Measurements from ENCODE around the gene DCLK1. TPM values are rescaled to one million over a fixed set of nuclear protein-coding genes. Genes with fewer than 3 reads are reported as not detected.

DCLK1 gene
- total RNA-seq, 1 donor from 2014 or later: 22.6 TPM

DNA sequence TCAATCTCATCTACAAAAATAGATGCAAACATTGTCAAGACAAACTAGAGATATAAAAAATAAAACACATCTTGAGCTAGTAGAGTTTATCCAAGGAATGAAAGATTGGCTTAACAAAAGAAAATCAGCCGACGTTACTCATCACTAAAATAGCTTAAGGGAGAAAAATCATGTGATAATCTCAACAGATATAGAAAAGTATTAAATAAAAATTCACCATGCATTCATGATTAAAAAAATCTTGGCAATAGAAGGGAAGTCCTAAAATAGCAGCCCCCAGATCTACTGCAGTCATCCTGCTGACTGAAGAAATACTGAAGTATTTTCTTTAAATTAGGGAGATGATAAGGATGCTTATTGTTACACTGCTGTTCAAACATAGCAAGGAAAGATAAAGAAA is 12.6 kb upstream of the DCLK1 start:
- intact Hi-C loops (cut with DNase I): no loop called here
- H3K27me3 ChIP-seq: no peaks in the 10 kb centered on the region
- H3K4me3 ChIP-seq: no peak overlapping the region
- peaks cover 0 to 5% of the 10 kb centered on the region in 2 donors for H3K9me3 ChIP-seq
- H3K27ac ChIP-seq: no peak overlapping the region
- no peak for DNase-seq (ENCODE audit: low spot score in 2 of 2)
- TF ChIP-seq, protein P1, sequence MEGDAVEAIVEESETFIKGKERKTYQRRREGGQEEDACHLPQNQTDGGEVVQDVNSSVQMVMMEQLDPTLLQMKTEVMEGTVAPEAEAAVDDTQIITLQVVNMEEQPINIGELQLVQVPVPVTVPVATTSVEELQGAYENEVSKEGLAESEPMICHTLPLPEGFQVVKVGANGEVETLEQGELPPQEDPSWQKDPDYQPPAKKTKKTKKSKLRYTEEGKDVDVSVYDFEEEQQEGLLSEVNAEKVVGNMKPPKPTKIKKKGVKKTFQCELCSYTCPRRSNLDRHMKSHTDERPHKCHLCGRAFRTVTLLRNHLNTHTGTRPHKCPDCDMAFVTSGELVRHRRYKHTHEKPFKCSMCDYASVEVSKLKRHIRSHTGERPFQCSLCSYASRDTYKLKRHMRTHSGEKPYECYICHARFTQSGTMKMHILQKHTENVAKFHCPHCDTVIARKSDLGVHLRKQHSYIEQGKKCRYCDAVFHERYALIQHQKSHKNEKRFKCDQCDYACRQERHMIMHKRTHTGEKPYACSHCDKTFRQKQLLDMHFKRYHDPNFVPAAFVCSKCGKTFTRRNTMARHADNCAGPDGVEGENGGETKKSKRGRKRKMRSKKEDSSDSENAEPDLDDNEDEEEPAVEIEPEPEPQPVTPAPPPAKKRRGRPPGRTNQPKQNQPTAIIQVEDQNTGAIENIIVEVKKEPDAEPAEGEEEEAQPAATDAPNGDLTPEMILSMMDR (IDR thresholded peaks at IDR 0.05): no peak
- no peaks in the 10 kb centered on the region for H3K4me1 ChIP-seq
- H3K36me3 ChIP-seq: no peaks in the 10 kb centered on the region

DNA sequence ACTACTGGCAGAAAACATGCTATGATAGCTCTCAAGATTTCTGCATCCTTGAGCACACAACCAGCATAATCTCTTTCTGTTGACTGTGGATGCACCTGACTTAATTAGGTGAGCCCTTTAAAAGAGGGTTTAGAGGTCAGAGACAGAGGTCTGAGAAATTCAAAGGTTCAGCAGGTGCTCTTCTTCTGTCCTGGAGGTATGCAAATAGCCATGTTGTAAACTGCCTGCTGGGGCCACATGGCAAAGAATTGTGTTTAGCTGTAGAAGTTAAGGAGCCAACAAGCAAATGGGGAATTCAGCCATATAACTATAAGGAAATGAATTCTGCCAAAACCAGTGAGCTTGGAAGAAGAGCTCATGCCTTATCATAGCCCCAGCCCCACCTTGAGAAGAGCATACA is 11.6 kb upstream of the DCLK1 start:
- intact Hi-C loops (cut with DNase I): no loop called here
- Histone ChIP-seq H3K9me3 (peaks cover 0 to 5% of the 10 kb centered on the region in 2 donors), H3K27ac (no peak overlapping the region), H3K36me3 (no peaks in the 10 kb centered on the region), H3K4me3 (no peak overlapping the region), H3K4me1 (no peaks in the 10 kb centered on the region), H3K27me3 (no peaks in the 10 kb centered on the region)
- TF ChIP-seq, protein P1 (IDR thresholded peaks at IDR 0.05): no peak
- DNase-seq (ENCODE audit: low spot score in 2 of 2): no peak

DNA sequence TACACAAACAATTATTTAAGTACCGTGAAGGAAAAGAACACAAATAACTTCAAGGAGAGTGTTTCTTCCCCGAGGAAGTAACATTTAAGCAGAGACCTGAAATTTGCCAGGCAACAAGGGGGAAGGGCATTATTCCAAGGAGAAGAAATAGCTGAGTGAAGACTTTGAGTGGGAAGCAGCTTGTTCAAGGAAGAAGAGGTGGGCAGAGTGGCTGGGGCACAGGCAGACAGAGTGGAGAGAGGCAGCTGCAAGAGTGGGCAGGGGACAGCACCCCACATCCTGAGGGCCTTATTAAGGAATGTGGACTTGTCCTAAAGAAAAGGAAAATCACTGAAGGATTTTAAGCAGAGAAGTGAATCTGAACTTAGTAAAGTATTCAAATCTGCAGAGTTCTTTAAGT is 4.7 kb upstream of the DCLK1 start:
- Histone ChIP-seq H3K36me3 (no peaks in the 10 kb centered on the region), H3K4me1 (no peaks in the 10 kb centered on the region), H3K9me3 (no peaks in the 10 kb centered on the region), H3K27ac (no peak overlapping the region), H3K27me3 (no peaks in the 10 kb centered on the region), H3K4me3 (no peak overlapping the region)
- no peak for DNase-seq (ENCODE audit: low spot score in 2 of 2)
- TF ChIP-seq, protein P1 (IDR thresholded peaks at IDR 0.05): no peak
- intact Hi-C loops (cut with DNase I): no loop called here

- intact Hi-C loops (cut with DNase I): no loop called here
Measured at GRCh38 chr13:36134632-36135031, 3.5 kb upstream of the DCLK1 start.

DNA sequence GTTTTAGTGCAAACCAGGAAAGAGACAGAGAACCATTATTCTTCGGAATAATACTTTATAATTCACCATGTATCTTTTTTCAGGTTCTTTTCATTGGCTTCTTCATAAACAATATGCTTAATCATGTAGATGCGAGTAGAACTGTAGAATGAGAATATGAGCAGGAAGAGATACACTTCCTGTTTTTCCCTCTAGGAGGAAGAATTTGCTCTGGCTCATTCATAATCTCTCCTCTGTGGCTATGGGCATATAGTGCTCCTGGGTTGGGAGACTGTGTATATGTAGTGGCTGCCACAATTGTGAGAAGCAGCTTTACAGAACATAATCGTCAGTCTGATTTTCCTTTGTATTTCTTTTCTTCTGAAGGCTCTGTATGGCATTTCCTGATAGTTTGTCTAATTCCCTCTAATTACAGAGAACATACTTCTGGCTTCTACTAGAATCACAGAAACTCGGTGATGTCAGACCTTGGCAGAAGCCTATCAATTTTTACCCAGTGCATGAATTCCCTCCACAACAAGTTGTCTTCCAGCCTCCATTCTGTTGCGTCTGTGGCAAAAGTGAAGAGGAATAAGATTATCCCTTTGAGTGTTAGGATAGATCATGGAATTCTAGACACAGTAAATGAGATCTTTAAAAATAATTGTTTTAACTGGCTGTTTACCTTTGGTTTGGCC is 2.9 kb upstream of the DCLK1 start:
- Histone ChIP-seq H3K4me1 (no peaks in the 10 kb centered on the region), H3K27me3 (no peaks in the 10 kb centered on the region), H3K9me3 (no peaks in the 10 kb centered on the region), H3K27ac (no peak overlapping the region), H3K4me3 (no peak overlapping the region), H3K36me3 (no peaks in the 10 kb centered on the region)
- DNase-seq (ENCODE audit: low spot score in 2 of 2): no peak
- intact Hi-C loops (cut with DNase I): no loop called here
- TF ChIP-seq, protein P1 (IDR thresholded peaks at IDR 0.05): no peak

More at GRCh38 chr13:36134632-36135031, 3.5 kb upstream of the DCLK1 start:
- Histone ChIP-seq H3K27me3 (no peaks in the 10 kb centered on the region), H3K4me1 (no peaks in the 10 kb centered on the region), H3K4me3 (no peak overlapping the region), H3K27ac (no peak overlapping the region), H3K9me3 (no peaks in the 10 kb centered on the region), H3K36me3 (no peaks in the 10 kb centered on the region)
- DNase-seq (ENCODE audit: low spot score in 2 of 2): no peak
- TF ChIP-seq, protein P1 (IDR thresholded peaks at IDR 0.05): no peak

GRCh38 chr13:36132376-36132775 is 1.2 kb upstream of the DCLK1 start:
- H3K27ac ChIP-seq: no peak overlapping the region
- intact Hi-C loops (cut with DNase I): no loop called here
- H3K9me3 ChIP-seq: no peaks in the 10 kb centered on the region
- H3K4me3 ChIP-seq: no peak overlapping the region
- TF ChIP-seq, protein P1 (IDR thresholded peaks at IDR 0.05): no peak
- H3K27me3 ChIP-seq: no peaks in the 10 kb centered on the region
- DNase-seq (ENCODE audit: low spot score in 2 of 2): no peak
- no peaks in the 10 kb centered on the region for H3K4me1 ChIP-seq
- no peaks in the 10 kb centered on the region for H3K36me3 ChIP-seq

All from ascending aorta (tissue), 2 donors.